NCI-H2081 treated with DMSO at 0.1 percent for 48 hours (cell line): ENCODE results near the gene FLII.
"Not testable (repeated sequence)": the region's sequence is repeated elsewhere in the genome, so short reads cannot be mapped to it uniquely, and the experiment has no call there.

ENCODE experiments used
- DNase-seq: peaks from one replicate; lab custom pipeline; 2025; lab: John Stamatoyannopoulos, UW

Gene FLII

GRCh38 chr17:18258356-18259038 is at the start of gene FLII:
Gene FLII (minus strand): TSS chr17:18258738. CDS start chr17:18258690, 48 bp downstream.
- no peak for DNase-seq

DNA sequence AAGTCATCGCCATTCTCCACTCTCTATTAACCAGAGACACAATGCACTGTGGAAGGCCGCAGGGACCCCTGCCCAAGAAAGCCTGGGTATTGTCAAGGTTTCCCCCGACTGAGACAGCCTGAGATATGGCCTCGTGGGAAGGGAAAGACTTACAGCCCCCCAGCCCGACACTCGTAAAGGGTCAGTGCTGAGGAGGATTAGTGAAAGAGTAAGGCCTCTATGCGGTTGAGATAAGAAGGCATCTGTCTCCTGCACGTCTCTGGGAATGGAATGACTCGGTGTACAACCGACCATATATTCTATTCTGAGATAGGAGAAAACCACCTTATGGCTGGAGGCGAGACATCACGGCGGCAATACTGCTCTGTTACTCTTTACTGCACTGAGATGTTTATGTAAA is 44.7 kb upstream of the FLII start:
- DNase-seq = not testable (repeated sequence)

GRCh38 chr17:18300725-18301480 is 42.4 kb upstream of the FLII start:
- DNase-seq = no peak

DNA sequence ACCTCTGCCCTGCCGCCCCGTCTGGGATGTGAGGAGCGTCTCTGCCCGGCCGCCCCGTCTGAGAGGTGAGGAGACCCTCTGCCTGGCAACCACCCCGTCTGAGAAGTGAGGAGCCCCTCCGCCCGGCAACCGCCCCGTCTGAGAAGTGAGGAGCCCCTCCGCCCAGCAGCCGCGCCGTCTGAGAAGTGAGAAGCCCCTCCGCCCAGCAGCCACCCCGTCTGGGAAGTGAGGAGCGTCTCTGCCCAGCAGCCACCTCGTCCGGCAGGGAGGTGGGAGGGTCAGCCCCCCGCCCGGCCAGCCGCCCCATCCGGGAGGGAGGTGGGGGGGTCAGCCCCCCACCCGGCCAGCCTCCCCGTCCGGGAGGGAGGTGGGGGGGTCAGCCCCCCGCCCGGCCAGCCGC is 39.5 kb upstream of the FLII start:
- DNase-seq = not testable (repeated sequence)

- DNase-seq = no peak
Measured at GRCh38 chr17:18291718-18292540, 33.4 kb upstream of the FLII start.

GRCh38 chr17:18285296-18285695 is 26.8 kb upstream of the FLII start:
- DNase-seq = no peak

DNA sequence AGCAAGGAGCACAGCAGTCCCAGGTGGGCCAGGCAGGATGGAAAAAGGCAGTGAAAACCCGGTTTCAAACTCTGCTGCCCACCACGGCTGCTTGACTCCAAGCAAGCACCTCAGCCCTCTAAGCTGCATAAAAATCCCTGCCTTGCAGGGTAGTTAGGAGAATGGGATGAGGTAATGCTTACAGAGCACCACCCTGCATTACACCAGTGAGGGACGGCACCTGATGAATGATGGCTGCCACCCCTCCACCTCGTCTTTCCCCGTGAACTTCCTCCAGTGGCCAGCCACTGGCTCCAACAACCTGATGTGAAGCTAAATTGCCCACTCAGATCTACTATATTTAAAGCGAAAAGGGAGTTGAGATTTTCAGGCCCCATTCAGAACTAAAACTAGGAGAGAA is 23.2 kb upstream of the FLII start:
- no peak for DNase-seq

- no peak for DNase-seq
Measured at GRCh38 chr17:18280766-18281371, 22.3 kb upstream of the FLII start.

GRCh38 chr17:18280249-18280648 is 21.7 kb upstream of the FLII start:
- no peak for DNase-seq

- no peak for DNase-seq
Measured at GRCh38 chr17:18278867-18279266, 20.3 kb upstream of the FLII start.

- DNase-seq = no peak
Measured at GRCh38 chr17:18277076-18277475, 18.5 kb upstream of the FLII start.

- DNase-seq = no peak
Measured at GRCh38 chr17:18270046-18270931, 11.8 kb upstream of the FLII start.

- DNase-seq = no peak
Measured at GRCh38 chr17:18267927-18268711, 9.6 kb upstream of the FLII start.

- DNase-seq = no peak
Measured at GRCh38 chr17:18267366-18267765, 8.8 kb upstream of the FLII start.

DNA sequence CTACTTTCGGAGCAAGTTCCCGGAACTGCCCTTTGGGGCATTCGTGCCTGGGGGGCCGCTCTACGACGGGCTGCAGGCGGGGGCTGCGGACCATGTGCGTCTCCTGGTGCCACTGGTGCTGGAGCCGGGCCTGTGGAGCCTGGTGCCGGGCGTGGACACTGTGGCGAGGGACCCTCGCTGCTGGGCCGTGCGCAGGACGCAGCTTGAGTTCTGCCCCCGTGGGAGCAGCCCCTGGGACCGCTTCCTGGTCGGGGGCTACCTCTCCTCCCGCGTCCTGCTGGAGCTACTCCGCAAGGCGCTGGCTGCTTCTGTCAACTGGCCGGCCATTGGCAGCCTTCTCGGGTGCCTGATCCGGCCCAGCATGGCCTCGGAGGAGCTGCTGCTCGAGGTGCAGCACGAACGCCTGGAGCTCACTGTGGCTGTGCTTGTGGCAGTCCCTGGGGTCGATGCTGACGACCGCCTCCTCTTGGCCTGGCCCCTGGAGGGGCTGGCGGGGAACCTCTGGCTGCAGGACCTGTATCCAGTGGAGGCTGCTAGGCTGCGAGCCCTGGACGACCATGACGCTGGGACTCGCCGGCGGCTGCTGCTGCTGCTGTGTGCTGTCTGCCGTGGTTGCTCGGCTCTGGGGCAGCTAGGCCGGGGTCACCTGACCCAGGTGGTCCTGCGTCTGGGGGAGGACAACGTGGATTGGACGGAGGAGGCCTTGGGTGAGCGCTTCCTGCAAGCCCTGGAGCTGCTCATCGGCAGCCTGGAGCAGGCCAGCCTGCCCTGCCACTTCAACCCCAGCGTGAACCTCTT is 5.5 kb upstream of the FLII start:
- no peak for DNase-seq

GRCh38 chr17:18262641-18263040 is 4.1 kb upstream of the FLII start:
- DNase-seq = no peak

DNA sequence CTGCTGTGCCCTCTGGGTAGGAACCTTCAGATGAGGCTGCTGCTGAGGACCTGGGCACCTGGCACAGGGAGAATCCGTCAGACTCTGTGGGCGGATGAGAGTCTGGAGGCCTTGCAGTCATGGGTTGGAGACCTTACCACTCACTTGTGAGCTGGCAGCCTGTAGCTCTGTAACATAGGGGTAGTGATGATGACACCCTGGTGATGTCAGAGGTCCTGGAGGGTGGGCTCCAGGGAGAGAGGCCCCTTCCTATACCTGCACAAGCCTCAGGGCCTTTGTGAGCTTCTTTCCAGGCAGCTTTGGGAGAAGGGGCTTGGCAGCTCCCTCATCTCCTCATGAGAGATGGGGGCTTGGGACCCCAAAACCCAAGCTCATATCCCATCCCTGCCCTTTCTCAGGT is 3.6 kb upstream of the FLII start:
- DNase-seq = no peak

GRCh38 chr17:18261659-18262058 is 3.1 kb upstream of the FLII start:
- DNase-seq = no peak

GRCh38 chr17:18261146-18261515 is 2.6 kb upstream of the FLII start:
- DNase-seq = no peak
